Activated T-cell treated with anti-CD3 and anti-CD28 coated beads, Interleukin-2, amount 50 U/mL, for 24 hours (primary cell): ENCODE results near the gene CRY2.

ENCODE experiments used
- DNase-seq: peaks from one replicate; pipeline ENCODE4 v3.0.0-alpha.2; 2020
- H3K27ac Mint-ChIP-seq: 2 replicates; pipeline ENCODE4 v1.8.0; 2020; ENCODE audit warnings: mild to moderate bottlenecking, mixed read lengths
- H3K27me3 Mint-ChIP-seq: 2 replicates; pipeline ENCODE4 v1.8.0; 2020; ENCODE audit warnings: mixed read lengths
- H3K36me3 Mint-ChIP-seq: 2 replicates; pipeline ENCODE4 v1.8.0; 2020; ENCODE audit warnings: low read depth, mixed read lengths
- H3K4me1 Mint-ChIP-seq: 2 replicates; pipeline ENCODE4 v1.8.0; 2020; ENCODE audit warnings: low read depth, mixed read lengths
- H3K4me3 Mint-ChIP-seq: 2 replicates; pipeline ENCODE4 v1.8.0; 2020; ENCODE audit warnings: mild to moderate bottlenecking, moderate library complexity, mixed read lengths
- H3K9me3 Mint-ChIP-seq: 2 replicates; pipeline ENCODE4 v1.8.0; 2020; ENCODE audit warnings: mixed read lengths

The CRY2 gene

GRCh38 chr11:45871638-45872037, 24.4 kb downstream of the CRY2 start:
- H3K27ac Mint-ChIP-seq = no peak overlapping the region
- peaks cover 92% of the 10 kb centered on the region for H3K36me3 Mint-ChIP-seq
- H3K9me3 Mint-ChIP-seq = no peaks in the 10 kb centered on the region
- no peaks in the 10 kb centered on the region for H3K27me3 Mint-ChIP-seq
- no peak overlapping the region for H3K4me3 Mint-ChIP-seq
- H3K4me1 Mint-ChIP-seq = no peaks in the 10 kb centered on the region
- no peak for DNase-seq

GRCh38 chr11:45872651-45873356, 25.5 kb downstream of the CRY2 start:
- Mint-ChIP-seq H3K27me3 (no peaks in the 10 kb centered on the region), H3K36me3 (peaks cover 93% of the 10 kb centered on the region), H3K4me1 (no peaks in the 10 kb centered on the region), H3K27ac (no peak overlapping the region), H3K4me3 (no peak overlapping the region), H3K9me3 (no peaks in the 10 kb centered on the region)
- DNase-seq = no peak

GRCh38 chr11:45876401-45876800, 29.1 kb downstream of the CRY2 start:
- Mint-ChIP-seq H3K36me3 (peaks cover 90% of the 10 kb centered on the region), H3K9me3 (no peaks in the 10 kb centered on the region), H3K4me1 (no peaks in the 10 kb centered on the region), H3K4me3 (no peak overlapping the region), H3K27ac (no peak overlapping the region), H3K27me3 (no peaks in the 10 kb centered on the region)
- no peak for DNase-seq

- H3K9me3 Mint-ChIP-seq = no peaks in the 10 kb centered on the region
- H3K4me3 Mint-ChIP-seq = no peak overlapping the region
- no peak for DNase-seq
- no peaks in the 10 kb centered on the region for H3K4me1 Mint-ChIP-seq
- no peak overlapping the region for H3K27ac Mint-ChIP-seq
- H3K27me3 Mint-ChIP-seq = no peaks in the 10 kb centered on the region
- H3K36me3 Mint-ChIP-seq = peaks cover 91% of the 10 kb centered on the region
These were observed 29.9 kb downstream of the CRY2 start for GRCh38 chr11:45877221-45877620.

- Mint-ChIP-seq H3K36me3 (peaks cover 89% of the 10 kb centered on the region), H3K27ac (no peak overlapping the region), H3K4me3 (no peak overlapping the region), H3K9me3 (no peaks in the 10 kb centered on the region), H3K4me1 (no peaks in the 10 kb centered on the region), H3K27me3 (no peaks in the 10 kb centered on the region)
- no peak for DNase-seq
These were observed 30.6 kb downstream of the CRY2 start for GRCh38 chr11:45877845-45878244.

GRCh38 chr11:45879803-45880686, 32.8 kb downstream of the CRY2 start:
- DNase-seq = no peak
- no peaks in the 10 kb centered on the region for H3K9me3 Mint-ChIP-seq
- H3K4me3 Mint-ChIP-seq = no peak overlapping the region
- H3K27ac Mint-ChIP-seq = no peak overlapping the region
- H3K36me3 Mint-ChIP-seq = peaks cover 70% of the 10 kb centered on the region
- H3K27me3 Mint-ChIP-seq = no peaks in the 10 kb centered on the region
- H3K4me1 Mint-ChIP-seq = peaks cover 7% of the 10 kb centered on the region

- Mint-ChIP-seq H3K9me3 (no peaks in the 10 kb centered on the region), H3K36me3 (peaks cover 60% of the 10 kb centered on the region), H3K27ac (no peak overlapping the region), H3K4me1 (peaks cover 9% of the 10 kb centered on the region), H3K4me3 (no peak overlapping the region), H3K27me3 (no peaks in the 10 kb centered on the region)
- DNase-seq = no peak
These were observed 33.7 kb downstream of the CRY2 start for GRCh38 chr11:45880772-45881570.

- no peaks in the 10 kb centered on the region for H3K9me3 Mint-ChIP-seq
- peaks cover 52% of the 10 kb centered on the region for H3K36me3 Mint-ChIP-seq
- no peaks in the 10 kb centered on the region for H3K27me3 Mint-ChIP-seq
- H3K4me3 Mint-ChIP-seq = no peak overlapping the region
- H3K4me1 Mint-ChIP-seq = peaks cover 9% of the 10 kb centered on the region
- no peak overlapping the region for H3K27ac Mint-ChIP-seq
- DNase-seq = no peak
These were observed 34.6 kb downstream of the CRY2 start for GRCh38 chr11:45881708-45882368.

GRCh38 chr11:45884596-45885185, 37.4 kb downstream of the CRY2 start:
- no peak overlapping the region for H3K27ac Mint-ChIP-seq
- peaks cover 9% of the 10 kb centered on the region for H3K4me1 Mint-ChIP-seq
- peaks cover 28% of the 10 kb centered on the region for H3K36me3 Mint-ChIP-seq
- H3K9me3 Mint-ChIP-seq = no peaks in the 10 kb centered on the region
- H3K4me3 Mint-ChIP-seq = peak overlapping the region; percentile 72
- H3K27me3 Mint-ChIP-seq = no peaks in the 10 kb centered on the region
- DNase-seq = no peak

GRCh38 chr11:45885274-45885920, 38.1 kb downstream of the CRY2 start, which contains the start of gene MAPK8IP1:
MAPK8IP1 (plus strand) TSS chr11:45885651; CDS start chr11:45885821, 170 bp downstream.
- Mint-ChIP-seq H3K4me1 (peaks cover 9% of the 10 kb centered on the region), H3K9me3 (no peaks in the 10 kb centered on the region), H3K27ac (no peak within 1 kb of the TSS), H3K36me3 (peaks cover 21% of the 10 kb centered on the region), H3K4me3 (peak within 1 kb of the TSS; percentile 72), H3K27me3 (no peaks in the 10 kb centered on the region)
- DNase-seq = peak; percentile 76

GRCh38 chr11:45885921-45886721, 38.8 kb downstream of the CRY2 start:
- no peak for DNase-seq
- Mint-ChIP-seq H3K27me3 (no peaks in the 10 kb centered on the region), H3K27ac (no peak overlapping the region), H3K4me1 (peaks cover 9% of the 10 kb centered on the region), H3K9me3 (no peaks in the 10 kb centered on the region), H3K36me3 (peaks cover 14% of the 10 kb centered on the region), H3K4me3 (peak overlapping the region; percentile 35)

GRCh38 chr11:45886816-45887520, 39.7 kb downstream of the CRY2 start:
- no peak overlapping the region for H3K27ac Mint-ChIP-seq
- H3K4me3 Mint-ChIP-seq = no peak overlapping the region
- H3K9me3 Mint-ChIP-seq = no peaks in the 10 kb centered on the region
- peaks cover 5% of the 10 kb centered on the region for H3K36me3 Mint-ChIP-seq
- H3K27me3 Mint-ChIP-seq = no peaks in the 10 kb centered on the region
- H3K4me1 Mint-ChIP-seq = peaks cover 9% of the 10 kb centered on the region
- DNase-seq = no peak
